HepG2 (cell line): ENCODE data around the gene HTR1D. TPM values are rescaled to one million over a fixed set of nuclear protein-coding genes. Genes with fewer than 3 reads are reported as not detected.

Source experiments
- ATAC-seq: fragments of 200-7000 bp; cut with Tn5 transposase; 3 replicates; pipeline ENCODE4 v1.9.1; 2020; ENCODE audit warnings: mild to moderate bottlenecking, moderate library complexity
- BruUV-seq: library from RNA; stranded (reverse); fragments of 400-500 nt; replicated peaks from 2 replicates; lab custom pipeline; 2021; lab: Mats Ljungman, UMichigan
- CTCF ChIA-PET: fragments of 300-600 bp; formaldehyde crosslinking; extraction: SDS; loops from one replicate; lab custom pipeline; 2021; ENCODE audit warnings: low total read pairs, inconsistent platforms, low intra/inter-chr PET ratio; lab: Yijun Ruan, JAX
- POLR2A ChIA-PET: fragments of 350-600 bp; sonication (Branson Sonifier 250); formaldehyde crosslinking; loops from one replicate; lab custom pipeline; 2020; ENCODE audit warnings: antibody characterized with exemption, inconsistent platforms; lab: Yijun Ruan, JAX
- DNase-seq: peaks from one replicate; pipeline ENCODE4 v3.0.0-alpha.2; 2015; ENCODE audit warnings: low spot score
- FAIRE-seq: peaks from 3 replicates; lab custom pipeline; 2011; peaks lifted over from hg19 to GRCh38; lab: Jason Lieb, UNC
- H2AFZ ChIP-seq: one replicate; pipeline ENCODE4 v1.6.1; 2011; ENCODE audit warnings: low read length, inconsistent platforms
- H3K27ac ChIP-seq: fragments of 300-600 bp; 3 replicates; pipeline ENCODE4 v1.8.0; 2011; ENCODE audit warnings: mixed run types, mild to moderate bottlenecking, mixed read lengths, low read length, inconsistent platforms; ENCODE audit not compliant: insufficient read depth; ENCODE audit errors: extremely low read length
- H3K27me3 ChIP-seq, 2 experiments: fragments of 200-600 bp in 1 of 2; 2 replicates in 1 of 2; 3 replicates in 1 of 2; pipeline versions ENCODE4 v1.6.0 to v1.8.0; 2011; ENCODE audit warnings: low read length in 2 of 2, mild to moderate bottlenecking in 2 of 2, moderate library complexity in 2 of 2, inconsistent platforms in 1 of 2; ENCODE audit not compliant: insufficient read depth in 2 of 2, control insufficient read depth in 1 of 2
- H3K36me3 ChIP-seq, 2 experiments: fragments of 200-600 bp in 1 of 2; replicated peaks in 1 of 2; 2 replicates in 1 of 2; 3 replicates in 1 of 2; pipeline versions ENCODE4 v1.5.1 to v1.8.0; 2011; ENCODE audit warnings: low read length in 2 of 2, inconsistent platforms in 1 of 2; ENCODE audit not compliant: insufficient read depth in 2 of 2, control insufficient read depth in 1 of 2
- H3K4me1 ChIP-seq: 2 replicates; pipeline ENCODE4 v1.5.1; 2012; ENCODE audit warnings: low read length, inconsistent platforms; ENCODE audit not compliant: insufficient read depth
- H3K4me2 ChIP-seq: 2 replicates; pipeline ENCODE4 v1.6.0; 2011; ENCODE audit warnings: low read depth, low read length, inconsistent platforms
- H3K4me3 ChIP-seq, 3 experiments: fragments of 200-600 bp in 1 of 3; sonication (generic), shearing (Covaris generic) in 1 of 3; replicated peaks in 1 of 3; 2 replicates each; pipeline ENCODE4 v1.5.1; 2011 to 2016; ENCODE audit warnings: low read length in 3 of 3, inconsistent platforms in 2 of 3, low read depth in 2 of 3, mild to moderate bottlenecking in 2 of 3, control low read depth in 1 of 3, mixed read lengths in 1 of 3; ENCODE audit not compliant: insufficient read depth in 1 of 3
- H3K79me2 ChIP-seq: one replicate; pipeline ENCODE4 v1.6.1; 2011; ENCODE audit warnings: low read length, inconsistent platforms; ENCODE audit not compliant: insufficient read depth
- H3K9ac ChIP-seq: 2 replicates; pipeline ENCODE4 v1.6.0; 2011; ENCODE audit warnings: mild to moderate bottlenecking, low read depth, low read length, inconsistent platforms; ENCODE audit not compliant: insufficient read depth
- H3K9me3 ChIP-seq: 2 replicates; pipeline ENCODE4 v1.5.1; 2012; ENCODE audit warnings: mild to moderate bottlenecking, low read length
- H4K20me1 ChIP-seq: 2 replicates; pipeline ENCODE4 v1.6.0; 2011; ENCODE audit warnings: inconsistent platforms, mild to moderate bottlenecking, low read length, moderate library complexity; ENCODE audit not compliant: insufficient read depth
- ARID4A ChIP-seq: sonication (generic); formaldehyde crosslinking; IDR thresholded peaks from 2 replicates; pipeline ENCODE4 v1.5.0; 2020; ENCODE audit warnings: mild to moderate bottlenecking, missing genetic modification reagents, borderline replicate concordance
- ATAD3A ChIP-seq: sonication (generic); formaldehyde crosslinking; IDR thresholded peaks from 2 replicates; pipeline ENCODE4 v1.4.0; 2020; ENCODE audit warnings: missing genetic modification reagents
- FOXP4 ChIP-seq: sonication (generic); formaldehyde crosslinking; IDR thresholded peaks from 2 replicates; pipeline ENCODE4 v1.4.0; 2020; ENCODE audit warnings: missing genetic modification reagents
- GLMP ChIP-seq: sonication (generic); formaldehyde crosslinking; IDR thresholded peaks from 2 replicates; pipeline ENCODE4 v1.9.0; 2021; ENCODE audit warnings: missing genetic modification reagents, mild to moderate bottlenecking, borderline replicate concordance
- HCFC1 ChIP-seq: fragments of 150-350 bp; IDR thresholded peaks from 2 replicates; pipeline ENCODE4 v1.6.1; 2014; ENCODE audit warnings: low read depth, low read length
- PRDM15 ChIP-seq: sonication (generic); formaldehyde crosslinking; IDR thresholded peaks from 2 replicates; pipeline ENCODE4 v1.4.0; 2020; ENCODE audit warnings: missing genetic modification reagents
- SIX4 ChIP-seq: sonication (generic); formaldehyde crosslinking; IDR thresholded peaks from 2 replicates; pipeline ENCODE4 v1.4.0; 2020; ENCODE audit warnings: missing genetic modification reagents
- ZBTB2 ChIP-seq: sonication (generic); formaldehyde crosslinking; IDR thresholded peaks from 2 replicates; pipeline ENCODE4 v1.8.0; 2022; ENCODE audit warnings: low read depth, missing genetic modification reagents
- ZNF17 ChIP-seq: sonication (generic); formaldehyde crosslinking; IDR thresholded peaks from 2 replicates; pipeline ENCODE4 v1.5.0; 2020; ENCODE audit warnings: mild to moderate bottlenecking, missing genetic modification reagents
- ZNF616 ChIP-seq: sonication (generic); formaldehyde crosslinking; IDR thresholded peaks from 2 replicates; pipeline ENCODE4 v1.5.0; 2020; ENCODE audit warnings: low read depth, mild to moderate bottlenecking, missing genetic modification reagents
- WGBS: methylation state at CpG from one replicate; pipeline ENCODE4 v1.1.6; 2017; ENCODE audit warnings: low lambda C conversion rate; 5-methylcytosine and 5-hydroxymethylcytosine counted together
- in situ Hi-C: cut with HindIII; loops from 2 replicates; pipeline ENCODE4 v1.10.0; 2017; ENCODE audit warnings: low pct_unique_long_range_greater_than_20kb; ENCODE audit not compliant: extremely low pct_ligation_motif_present
- intact Hi-C: fragments of 100-400 bp; cut with micrococcal nuclease; formaldehyde crosslinking; loops from one replicate; pipeline ENCODE4 v1.10.0; 2022; ENCODE audit not compliant: unreplicated experiment
- polyA plus RNA-seq, 8 experiments: library from polyadenylated mRNA; depleted of rRNA in 3 of 8; stranded (reverse) in 7 of 8; unstranded in 1 of 8; fragments of >200 nt; fragmentation: Illumina TruSeq in 4 of 8; extraction: Trizol in 4 of 8; gene quantifications; 2 replicates each; pipeline versions ENCODE4 v1.2.1 to v1.2.3, GENCODE V29; 2011 to 2016; ENCODE audit warnings: low read depth in 4 of 8, missing spikeins in 1 of 8, mixed read lengths in 1 of 8; ENCODE audit not compliant: insufficient read depth in 1 of 8
- total RNA-seq, 5 experiments: library from RNA; depleted of rRNA; stranded (reverse); fragments of >200 nt; fragmentation: Illumina TruSeq; extraction: Trizol; gene quantifications; 2 replicates each; pipeline ENCODE4 v1.2.3, GENCODE V29; 2016; ENCODE audit warnings: low read depth in 1 of 5

HTR1D gene
- total and polyA plus RNA-seq, 2 of the 13 experiments (the other 11 are each of a cell fraction or from before 2014, with no cell fraction given), result 0.04 to 0.07 TPM

GRCh38 chr1:23198373-23198772, 18.9 kb downstream of the HTR1D start:
- ChIA-PET POLR2A (no interaction called here), CTCF (no interaction called here)
- no peaks in the 10 kb centered on the region; a peak in 1 of 5 replicates for H3K27me3 ChIP-seq
- FAIRE-seq (no peak), DNase-seq (no peak), ATAC-seq (no peak)
- H3K4me3 ChIP-seq, result no peak overlapping the region
- BruUV-seq, result no TSS peak
- TF ChIP-seq ARID4A (CRISPR knock-in tag) (no peak), SIX4 (CRISPR knock-in tag) (no peak), ZNF616 (no peak), ATAD3A (CRISPR knock-in tag) (no peak), PRDM15 (CRISPR knock-in tag) (no peak), FOXP4 (CRISPR knock-in tag) (no peak), GLMP (CRISPR knock-in tag) (no peak), ZNF17 (CRISPR knock-in tag) (no peak), HCFC1 (no peak), ZBTB2 (no peak)
- in situ Hi-C loops (no loop called here), intact Hi-C loops (no loop called here)
- no peaks in the 10 kb centered on the region for H3K79me2 ChIP-seq
- no peaks in the 10 kb centered on the region for H3K36me3 ChIP-seq
- no peaks in the 10 kb centered on the region for H4K20me1 ChIP-seq
- H3K27ac ChIP-seq, result no peak overlapping the region
- no peak overlapping the region for H3K9ac ChIP-seq
- H3K4me2 ChIP-seq, result no peak overlapping the region
- 52% methylated on average over 4 of the region's 4 CpGs for WGBS
- H3K9me3 ChIP-seq, result no peaks in the 10 kb centered on the region
- peaks cover 9% of the 10 kb centered on the region; the same call in 1 of the 2 replicates for H3K4me1 ChIP-seq
- H2AFZ ChIP-seq, result no peak overlapping the region
